ENCODE results near the gene BNC2.

The BNC2 gene

DNA sequence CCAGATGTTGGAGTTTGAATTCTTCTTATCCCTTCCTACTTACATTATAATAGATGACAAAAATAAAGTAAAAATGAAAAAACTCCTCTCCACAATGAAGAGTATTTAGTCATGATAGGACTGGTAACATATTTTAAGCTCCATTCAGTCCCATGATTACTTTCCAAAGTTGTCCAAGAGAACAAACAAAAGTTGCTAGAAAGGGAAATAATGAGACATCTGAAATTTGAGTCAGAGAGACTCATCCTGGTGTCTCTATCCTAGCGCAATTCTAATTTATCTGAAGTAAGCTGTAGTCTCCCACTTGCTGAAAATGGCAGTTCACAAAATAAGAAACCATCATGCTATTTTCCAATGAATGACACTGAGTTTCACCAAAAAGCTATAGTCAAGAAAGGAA, 152.2 kb downstream of the BNC2 start:
- DNase-seq: no peak

DNA sequence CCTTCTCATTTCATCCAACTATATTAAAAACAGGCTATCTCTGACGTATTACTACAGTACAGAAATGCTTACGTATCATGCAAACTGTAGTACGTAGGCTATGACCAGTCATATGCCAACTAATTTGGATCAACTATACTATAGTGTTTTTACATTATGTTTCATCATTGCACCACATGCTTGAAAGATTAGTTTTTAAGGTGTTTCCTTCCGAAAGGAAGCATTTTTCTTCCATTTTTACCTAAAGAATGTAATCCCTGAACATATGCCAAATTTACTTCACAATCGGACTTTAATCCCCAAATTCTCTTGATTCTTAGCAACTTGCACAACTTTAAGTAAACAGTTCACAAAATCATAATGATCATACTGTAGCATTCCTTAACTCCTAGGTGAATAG, 153.9 kb downstream of the BNC2 start:
- DNase-seq: no peak

DNA sequence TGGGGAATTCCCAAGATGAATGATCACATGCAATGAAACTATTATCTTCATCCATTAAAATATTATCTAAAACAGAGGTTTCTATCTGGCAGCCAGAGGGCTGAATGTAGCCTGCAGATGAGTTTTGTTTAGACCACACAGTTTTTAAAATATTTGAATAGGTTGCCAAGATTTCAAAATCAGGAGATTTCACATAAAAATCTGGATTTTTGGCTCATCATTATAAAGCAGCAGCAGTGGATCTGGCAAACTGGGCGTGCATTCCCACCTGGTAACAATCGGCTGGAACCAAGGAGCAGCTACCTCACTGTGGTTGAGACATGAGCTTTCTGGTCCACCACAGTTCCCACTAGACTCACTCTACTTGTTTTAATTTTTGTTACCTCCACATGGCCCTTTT, 155.1 kb downstream of the BNC2 start:
- no peak for DNase-seq

DNA sequence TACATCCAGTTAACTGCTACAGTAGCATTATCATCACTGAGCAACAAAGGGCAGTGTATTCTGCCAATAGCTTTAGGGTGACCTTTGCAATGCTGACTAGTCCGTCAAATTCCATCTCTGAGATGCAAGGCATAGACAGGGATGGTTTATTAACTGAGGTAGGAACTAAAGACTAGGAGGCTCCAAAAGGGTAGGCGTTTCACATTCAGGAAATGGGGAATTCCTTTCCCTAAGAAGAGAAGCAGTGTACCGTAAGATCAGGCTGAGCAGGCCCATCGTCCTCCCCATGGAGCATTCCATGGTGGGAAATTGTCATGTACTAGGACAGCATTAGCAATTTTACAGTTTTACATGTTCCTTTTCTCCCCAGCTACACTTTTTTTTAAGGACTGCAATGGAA, 157.7 kb downstream of the BNC2 start:
- no peak for DNase-seq

DNA sequence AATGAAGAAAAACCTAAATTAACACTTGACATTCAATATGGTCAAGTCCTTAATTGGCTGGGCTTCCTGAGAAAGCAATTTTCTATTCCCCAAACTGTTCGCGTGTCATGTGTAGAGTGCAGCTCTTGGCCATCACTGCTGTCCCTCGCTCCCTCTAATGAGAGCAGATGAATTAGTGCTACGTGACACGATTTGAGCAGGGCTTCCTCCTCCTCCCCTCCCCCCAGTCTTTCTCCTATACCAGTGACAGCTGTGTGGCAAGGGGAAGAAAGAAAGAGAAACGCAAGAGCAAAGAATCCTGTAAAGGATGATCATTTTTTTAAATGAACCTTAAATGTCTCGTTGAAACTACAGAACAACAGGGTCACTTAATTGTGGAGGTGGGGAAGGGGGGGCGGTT, 159.6 kb downstream of the BNC2 start:
- DNase-seq: no peak

DNA sequence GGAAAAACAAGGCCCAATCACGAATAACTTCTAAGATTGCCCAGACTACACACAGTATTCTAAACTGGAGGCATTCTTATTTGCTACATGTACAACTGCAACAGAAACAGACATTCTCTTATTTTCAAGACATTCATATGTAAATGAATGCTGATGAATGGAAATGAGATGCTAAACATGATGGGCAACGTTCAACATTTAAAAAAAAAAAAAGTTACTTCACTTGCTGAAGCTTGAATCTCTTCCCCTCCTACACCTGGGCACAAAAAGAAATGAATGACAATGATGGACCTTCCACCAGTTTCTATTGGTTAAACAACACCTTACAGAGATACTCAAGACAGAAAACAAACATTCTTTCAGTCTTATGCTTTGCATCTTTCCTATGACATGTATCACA, 160.5 kb downstream of the BNC2 start:
- DNase-seq: no peak

DNA sequence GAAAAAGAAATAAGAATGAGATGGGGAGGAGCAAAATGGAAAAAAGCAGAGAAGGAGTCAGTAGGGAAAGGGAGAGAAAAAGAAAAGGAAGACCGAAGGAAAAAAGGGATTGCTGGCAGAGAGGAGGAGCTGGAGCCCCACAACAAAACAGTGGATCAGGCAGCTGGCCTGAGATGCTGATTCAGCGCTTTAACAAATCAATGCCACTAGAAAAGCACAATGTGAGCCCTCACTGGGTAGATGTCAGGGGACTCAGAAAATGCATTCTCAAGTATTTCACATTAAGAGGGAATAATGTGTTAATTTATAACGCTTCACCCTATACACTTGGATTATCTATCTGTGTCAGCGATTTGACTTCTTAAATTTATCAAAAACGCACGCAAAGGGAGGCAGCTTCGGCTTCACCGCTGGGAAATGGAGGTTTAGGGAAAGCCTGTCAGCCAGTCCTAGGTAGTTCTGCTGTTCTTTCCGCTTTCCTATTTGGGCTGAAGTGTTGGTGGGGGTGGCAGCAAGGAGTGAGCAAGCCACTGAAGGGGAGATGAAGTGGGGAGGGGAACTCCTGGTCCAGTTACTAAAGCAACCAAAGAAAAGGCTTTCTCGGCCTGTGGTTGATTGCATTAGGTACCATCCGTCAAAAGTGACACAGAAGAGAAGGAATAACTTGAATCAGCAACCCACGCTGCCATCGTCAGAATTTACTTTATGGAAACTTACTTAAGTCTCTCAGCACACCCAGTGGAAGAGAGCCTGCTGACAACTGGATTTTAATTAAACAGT, 161.6 kb downstream of the BNC2 start:
- no peak for DNase-seq

DNA sequence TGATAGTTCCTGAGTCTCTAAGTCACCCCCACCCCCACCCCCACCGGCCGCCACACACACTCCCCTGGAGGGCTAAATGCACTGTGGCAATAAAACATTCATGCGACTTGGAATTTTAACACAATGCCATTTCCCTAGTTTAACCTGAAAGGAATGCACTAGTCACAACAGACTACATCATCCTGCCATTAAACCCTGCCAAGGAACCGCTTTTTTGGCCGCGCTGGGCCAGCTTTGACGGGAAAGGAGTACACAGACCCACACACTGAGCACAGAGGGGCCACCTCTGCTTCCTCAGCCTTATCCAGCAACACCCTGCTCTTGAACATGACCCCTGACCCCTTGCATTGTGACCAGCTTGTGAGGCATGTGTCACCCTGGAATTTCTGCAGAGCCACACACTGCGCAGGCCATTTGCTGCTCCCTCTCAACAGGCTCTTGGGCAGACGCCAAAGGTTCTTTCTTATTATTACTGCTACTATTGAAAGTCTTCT, 165.3 kb downstream of the BNC2 start:
- DNase-seq: peak in 21 of 56 donors; percentile 1 to 74 (median 14)

DNA sequence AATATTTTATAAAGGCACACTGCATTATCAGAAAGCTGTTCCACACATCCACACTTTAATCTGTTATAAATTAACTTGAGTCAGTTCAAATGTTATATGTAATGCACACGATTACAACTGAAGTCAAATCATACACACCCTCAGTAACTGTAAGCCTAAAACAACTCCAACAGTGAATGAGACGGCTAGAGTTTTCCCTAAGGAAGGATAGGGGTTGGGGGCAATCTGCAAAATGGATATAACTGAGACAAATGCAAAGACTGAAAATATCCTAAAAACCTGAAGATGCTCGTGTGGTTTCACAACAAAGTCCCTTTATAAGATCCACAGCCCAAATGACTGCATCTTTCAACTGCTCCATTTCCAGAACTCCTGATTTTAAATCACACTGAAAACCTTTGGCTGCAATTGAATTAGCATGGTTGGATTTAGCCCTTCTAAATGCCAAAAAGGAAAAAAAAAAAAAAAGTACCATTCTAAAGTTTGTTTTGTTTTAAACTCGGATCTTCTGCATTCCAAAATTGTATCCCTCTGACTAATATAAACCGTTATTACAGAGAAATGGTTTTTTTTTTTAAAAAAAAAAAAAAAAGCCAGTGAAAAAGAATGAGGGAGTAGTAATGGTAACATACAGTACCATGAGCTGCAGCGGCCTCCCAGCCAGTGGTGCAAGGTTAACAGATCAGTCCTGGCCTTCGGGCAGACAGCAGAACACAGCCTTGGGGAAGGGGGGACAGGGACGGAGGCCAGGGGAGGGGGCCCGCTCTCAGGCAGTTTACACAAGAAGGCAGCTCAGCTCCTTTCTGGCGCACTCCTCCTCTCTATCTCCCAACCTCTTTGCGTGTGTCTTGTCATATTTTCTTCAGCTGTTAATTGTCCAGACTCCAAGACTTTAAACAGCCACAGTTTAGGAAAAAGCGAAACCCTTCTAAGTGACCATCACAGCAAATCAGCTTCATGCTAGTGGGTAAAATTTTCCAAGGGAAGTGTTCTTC, 166.1 kb downstream of the BNC2 start:
- peak in 1 of 56 donors; percentile 22 for DNase-seq

DNA sequence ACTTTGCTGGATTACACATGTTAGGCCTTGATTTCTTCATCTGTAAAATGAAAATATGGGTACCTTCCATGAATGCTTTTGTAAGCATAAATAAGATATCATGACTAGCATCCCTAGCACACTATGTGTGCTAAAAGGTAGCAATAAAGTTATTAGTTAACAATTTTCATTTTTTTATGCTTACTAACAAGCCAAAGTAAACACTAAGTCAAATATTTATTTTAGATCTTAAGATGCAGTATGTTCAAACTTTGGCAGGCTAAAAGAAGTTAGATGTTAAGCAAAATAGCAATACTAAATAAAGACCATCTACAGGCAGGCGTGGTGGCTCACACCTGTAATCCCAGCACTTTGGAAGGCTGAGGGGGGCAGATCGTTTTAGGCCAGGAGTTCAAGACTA, 169.1 kb downstream of the BNC2 start:
- DNase-seq: no peak

DNA sequence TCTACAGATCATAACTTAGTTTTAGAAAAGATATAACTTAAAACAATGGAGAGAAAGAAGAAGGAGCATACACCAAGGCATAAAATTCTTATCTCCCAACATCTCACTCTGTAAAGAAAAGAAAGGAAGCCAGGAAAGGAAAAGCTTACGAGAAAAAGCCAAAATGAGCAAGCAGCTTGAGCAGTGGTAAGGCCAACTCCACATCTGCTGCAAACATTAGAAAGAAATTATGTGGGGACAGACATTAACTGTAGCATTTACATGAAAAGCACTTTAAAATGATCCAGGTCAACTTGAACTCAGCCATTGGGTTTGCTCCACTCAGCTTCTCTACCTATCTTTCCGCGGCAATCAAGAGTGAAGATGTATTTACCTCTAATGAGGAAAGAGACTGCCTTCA, 176.9 kb downstream of the BNC2 start:
- no peak for DNase-seq

DNA sequence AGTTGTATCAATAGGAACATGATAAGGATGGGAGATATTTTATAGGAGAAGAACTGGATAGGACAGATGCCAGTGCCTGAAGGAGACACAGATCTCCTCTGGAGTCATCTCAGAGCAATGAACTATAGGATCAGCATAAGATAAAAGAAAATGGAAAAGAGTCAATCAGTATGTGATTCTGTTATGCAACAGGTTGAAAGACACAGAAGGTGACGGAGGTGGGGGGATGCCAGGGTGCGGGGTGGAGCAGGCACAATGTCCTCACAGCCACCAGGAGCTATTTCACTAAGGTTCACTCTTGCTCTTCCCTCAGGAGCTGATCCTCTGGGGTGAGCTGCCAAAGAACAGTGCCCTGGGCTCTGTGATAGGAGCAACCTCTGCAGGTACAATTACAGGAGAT, 179.8 kb downstream of the BNC2 start:
- DNase-seq: no peak

DNA sequence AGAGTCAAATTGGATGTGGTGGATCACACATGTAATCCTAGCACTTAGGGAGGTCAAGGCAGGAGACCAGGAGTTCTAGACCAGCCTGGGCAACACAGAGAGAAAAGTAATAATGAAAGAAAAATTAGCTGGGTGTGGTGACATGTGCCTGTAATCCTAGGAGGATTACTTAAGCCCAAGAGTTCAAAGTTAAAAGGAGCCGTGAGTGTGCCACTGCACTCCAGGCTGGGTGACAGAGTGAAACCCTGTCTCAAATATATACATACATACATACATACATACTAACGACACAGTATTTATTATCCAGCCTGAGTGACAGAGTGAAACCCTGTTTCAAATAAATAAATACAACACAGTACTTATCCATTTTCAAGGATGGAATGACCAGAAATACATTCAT, 180.3 kb downstream of the BNC2 start:
- no peak for DNase-seq

DNA sequence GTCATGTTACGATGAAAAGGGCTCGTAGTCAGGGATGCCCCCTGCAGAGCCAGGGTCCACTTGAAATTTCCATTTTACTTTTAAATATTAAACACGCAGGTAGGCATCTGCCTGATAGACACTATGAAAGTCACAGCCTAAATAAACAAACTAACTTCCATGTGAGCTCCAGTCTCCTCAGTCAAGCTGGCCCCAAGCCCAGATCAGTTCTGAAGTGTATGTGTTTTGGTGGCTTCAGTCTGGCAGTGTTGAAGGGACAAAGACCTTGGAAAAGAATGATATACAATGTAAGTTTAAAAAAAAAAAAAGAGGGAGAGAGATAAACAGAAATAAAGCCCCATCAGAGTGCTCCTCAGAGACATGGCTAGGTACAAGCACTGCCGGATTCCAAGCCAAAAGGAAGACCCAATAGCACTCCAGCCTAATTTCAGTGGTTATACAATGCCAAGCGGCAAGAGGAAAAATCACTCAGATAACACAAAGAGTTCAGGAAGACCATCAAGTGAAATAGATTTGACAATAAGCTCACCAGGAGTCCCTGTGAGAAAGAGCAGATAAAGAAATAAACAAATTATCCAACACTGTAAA, 181.0 kb downstream of the BNC2 start:
- DNase-seq: no peak

DNA sequence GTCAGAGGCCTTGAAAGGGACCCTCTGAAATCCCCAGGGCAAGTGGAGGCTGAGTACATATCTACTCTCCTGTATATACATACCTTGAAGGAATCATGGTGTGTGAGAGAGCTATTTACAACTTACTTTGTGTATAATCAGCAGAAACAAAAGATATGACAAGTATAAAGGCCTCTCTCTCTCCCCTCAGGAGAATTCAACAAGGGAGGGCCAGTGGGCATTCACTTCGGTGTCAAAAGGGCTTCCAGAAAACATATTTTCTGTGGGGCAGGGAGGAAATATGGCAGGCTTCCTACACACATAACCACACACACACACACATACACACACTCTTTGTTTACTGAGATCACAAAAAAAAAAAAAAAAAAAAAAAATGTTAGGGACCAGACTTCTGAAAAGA, 181.7 kb downstream of the BNC2 start:
- DNase-seq: no peak

DNA sequence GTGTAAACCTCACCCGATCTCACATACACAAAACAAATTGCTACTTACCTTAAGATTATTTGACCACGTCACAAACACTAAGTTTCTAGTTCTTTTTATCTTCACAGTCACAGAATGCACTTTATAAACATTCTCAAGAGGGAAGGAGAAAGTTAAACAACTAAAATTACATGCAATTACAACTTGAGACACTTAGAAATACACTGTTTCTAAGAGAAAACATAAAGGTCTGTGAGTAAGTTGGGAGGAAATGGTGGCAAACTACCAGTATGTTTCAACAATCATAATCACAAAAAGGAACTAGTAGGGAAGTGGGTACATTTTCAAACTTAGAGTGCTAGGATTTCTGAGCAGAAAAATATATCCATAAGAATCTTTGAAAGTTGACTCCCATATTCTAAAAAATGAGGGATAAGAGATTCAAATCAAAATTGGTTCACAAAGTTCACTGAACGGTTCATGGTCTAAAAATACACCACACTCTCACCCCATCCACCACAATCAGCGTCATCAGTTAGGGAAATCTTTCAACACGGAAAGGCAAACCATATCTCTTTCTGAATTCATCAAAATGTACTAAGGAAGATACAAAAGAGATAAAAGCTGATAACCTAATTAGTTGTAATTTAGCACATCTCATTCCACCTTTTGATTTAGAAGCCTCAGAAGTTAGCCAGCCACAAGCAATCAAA, 182.6 kb downstream of the BNC2 start:
- DNase-seq: no peak

DNA sequence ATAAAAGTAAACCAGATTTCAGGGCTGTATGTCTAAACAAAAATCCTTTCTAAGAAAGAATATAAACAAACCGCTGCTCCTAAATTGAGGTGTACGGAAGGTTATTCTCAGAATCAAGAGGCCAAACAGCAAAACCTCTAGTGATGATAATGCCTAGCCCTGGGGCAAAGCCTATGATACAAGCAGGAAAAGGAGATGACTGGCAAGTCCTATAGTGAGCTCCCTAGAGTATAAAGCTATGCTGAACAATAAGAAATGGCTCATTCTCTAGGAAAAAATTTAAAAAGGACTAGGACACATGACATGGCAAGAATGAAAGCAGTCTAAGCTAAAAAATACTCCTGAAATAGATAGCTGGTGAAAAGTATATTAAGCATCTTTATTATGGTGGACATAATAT, 187.1 kb downstream of the BNC2 start:
- DNase-seq: no peak

DNA sequence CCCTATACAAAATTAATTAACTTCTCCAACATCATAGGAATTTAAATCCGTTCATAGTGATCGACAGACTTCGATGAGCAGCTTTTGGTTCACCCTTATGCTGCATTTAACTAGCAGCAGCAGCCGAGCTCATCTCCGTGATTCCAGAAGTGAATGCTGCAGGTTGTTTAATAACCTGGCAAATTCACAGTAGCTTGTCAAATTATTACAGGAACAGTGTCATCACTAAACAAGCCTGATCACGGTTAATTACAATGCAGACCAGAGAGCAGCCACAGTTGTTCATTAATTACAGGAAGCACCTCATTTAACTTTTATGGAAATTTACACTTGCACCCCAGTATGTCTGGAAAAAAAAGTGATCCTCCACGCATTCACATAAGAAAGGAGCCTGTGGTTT, 188.2 kb downstream of the BNC2 start:
- DNase-seq: no peak

DNA sequence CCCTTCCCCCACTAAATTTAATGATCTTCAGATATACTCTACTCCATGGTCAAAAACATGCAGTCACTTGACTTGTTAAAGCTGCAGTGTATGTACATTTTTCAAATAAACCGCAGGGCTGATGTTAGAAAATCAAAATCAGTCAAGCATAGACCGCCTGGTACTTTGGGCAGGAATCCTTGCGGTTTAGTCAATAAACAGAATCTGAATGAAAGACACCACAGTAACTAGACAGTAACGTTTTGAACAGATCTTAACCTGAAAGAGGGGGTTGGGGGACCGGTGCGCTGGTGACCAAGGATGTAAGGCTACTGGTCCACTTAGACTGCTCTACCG, 188.8 kb downstream of the BNC2 start:
- no peak for DNase-seq

DNA sequence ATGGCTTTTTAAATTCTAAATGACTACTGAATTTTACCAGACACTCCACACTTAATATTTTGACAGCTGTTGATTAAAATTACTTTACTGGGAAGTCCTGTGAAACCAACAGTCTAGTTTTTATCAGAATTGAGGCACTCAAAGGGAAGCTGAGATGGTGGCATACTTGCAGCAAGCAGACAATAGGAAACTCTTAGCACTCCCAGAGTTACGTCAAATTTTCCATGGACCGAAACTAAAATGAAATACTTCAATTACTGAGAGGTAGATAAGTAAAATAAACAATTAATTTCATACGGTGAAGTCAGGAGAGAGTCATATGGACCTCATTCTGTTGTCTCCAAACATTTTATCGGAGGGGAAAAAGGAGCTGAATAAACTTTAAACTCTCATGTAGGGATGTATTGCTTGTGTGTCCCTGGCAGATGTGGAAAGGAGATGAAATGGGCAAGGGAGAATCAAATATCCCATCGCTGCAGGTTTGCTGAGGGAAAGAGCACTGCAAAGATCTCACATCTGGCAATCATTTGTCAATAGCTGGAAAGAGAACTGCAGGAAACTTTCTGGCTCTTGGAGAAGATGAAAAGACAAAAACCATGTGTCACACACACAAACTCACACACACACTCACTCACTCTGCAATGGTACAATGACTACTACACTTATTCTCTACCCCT, 189.4 kb downstream of the BNC2 start:
- no peak for DNase-seq

DNA sequence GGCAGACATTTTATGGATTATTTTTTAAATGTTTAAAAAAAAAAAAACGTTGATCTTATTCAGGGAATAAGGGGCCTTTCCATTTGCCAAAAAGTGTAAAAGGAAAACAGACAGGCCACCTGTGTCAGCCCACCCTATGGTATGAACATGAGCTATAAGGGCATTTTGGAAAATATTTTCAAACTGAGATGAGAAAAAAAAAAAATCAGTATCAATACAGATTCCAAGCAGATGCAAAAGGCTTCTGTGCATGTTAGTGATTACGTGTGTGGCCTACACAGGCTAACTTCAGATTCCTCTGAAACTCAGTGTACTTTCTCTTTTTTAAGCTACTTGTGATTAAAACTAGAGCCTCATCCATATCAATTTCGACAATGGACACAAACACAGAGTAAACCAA, 189.9 kb downstream of the BNC2 start:
- no peak for DNase-seq
